Loucy (cell line): ENCODE data around the gene RXRA.

Experiments
- H2AFZ ChIP-seq: fragments of 200-600 bp; sonication (generic); 2 replicates; pipeline ENCODE4 v1.6.0; 2016; ENCODE audit warnings: antibody characterized with exemption, mild to moderate bottlenecking, low read length, moderate library complexity
- H3F3A ChIP-seq: fragments of 200-600 bp; 2 replicates; pipeline ENCODE4 v1.6.0; 2016; ENCODE audit warnings: antibody characterized with exemption, low read depth, mild to moderate bottlenecking
- H3K27me3 ChIP-seq: fragments of 200-600 bp; sonication (generic); 2 replicates; pipeline ENCODE4 v1.6.1; 2014; ENCODE audit warnings: low read length, mild to moderate bottlenecking; ENCODE audit not compliant: insufficient read depth, poor library complexity, severe bottlenecking
- H3K36me3 ChIP-seq: fragments of 200-600 bp; sonication (generic); 2 replicates; pipeline ENCODE4 v1.6.1; 2016; ENCODE audit warnings: low read length; ENCODE audit not compliant: insufficient read depth
- H3K4me1 ChIP-seq: fragments of 200-600 bp; sonication (generic); 2 replicates; pipeline ENCODE4 v1.5.1; 2014; ENCODE audit warnings: low read length, mild to moderate bottlenecking; ENCODE audit not compliant: insufficient read depth, poor library complexity, severe bottlenecking
- H3K4me2 ChIP-seq: fragments of 200-600 bp; sonication (generic); 2 replicates; pipeline ENCODE4 v1.6.0; 2014; ENCODE audit warnings: antibody characterized with exemption, low read length, low read depth, mild to moderate bottlenecking; ENCODE audit not compliant: poor library complexity, severe bottlenecking
- H3K4me3 ChIP-seq: fragments of 200-600 bp; sonication (generic); 2 replicates; pipeline ENCODE4 v1.5.1; 2014; ENCODE audit warnings: low read length, mild to moderate bottlenecking, mixed read lengths; ENCODE audit not compliant: poor library complexity, severe bottlenecking
- H3K79me2 ChIP-seq: fragments of 200-600 bp; sonication (generic); 2 replicates; pipeline ENCODE4 v1.6.1; 2014; ENCODE audit warnings: low read length; ENCODE audit not compliant: insufficient read depth
- H3K9ac ChIP-seq: fragments of 200-600 bp; sonication (generic); 2 replicates; pipeline ENCODE4 v1.6.0; 2014; ENCODE audit warnings: mild to moderate bottlenecking, low read depth, low read length, moderate library complexity; ENCODE audit not compliant: poor library complexity, severe bottlenecking
- H3K9me2 ChIP-seq: fragments of 200-600 bp; sonication (generic); replicated peaks from 2 replicates; pipeline ENCODE4 v1.6.1; 2016; ENCODE audit warnings: low read depth, low read length, mixed read lengths
- H3K9me3 ChIP-seq: fragments of 200-600 bp; sonication (generic); 2 replicates; pipeline ENCODE4 v1.6.1; 2014; ENCODE audit warnings: mild to moderate bottlenecking, antibody characterized with exemption, low read length, low read depth; ENCODE audit not compliant: insufficient read depth
- H4K20me1 ChIP-seq: fragments of 200-600 bp; sonication (generic); 2 replicates; pipeline ENCODE4 v1.6.0; 2014; ENCODE audit warnings: antibody characterized with exemption, low read length, mild to moderate bottlenecking; ENCODE audit not compliant: insufficient read depth, poor library complexity, severe bottlenecking
- EZH2phosphoT487 ChIP-seq: fragments of 200-600 bp; IDR thresholded peaks from 2 replicates; pipeline ENCODE4 v1.6.1; 2018; ENCODE audit warnings: antibody characterized with exemption, mild to moderate bottlenecking, moderate library complexity, borderline replicate concordance
- TF ChIP-seq, protein P1 (sequence below): fragments of 200-600 bp; sonication (generic); conservative IDR thresholded peaks from 2 replicates; pipeline ENCODE4 v1.5.1; 2014; ENCODE audit warnings: mild to moderate bottlenecking, antibody characterized with exemption, low read length

The RXRA gene

DNA sequence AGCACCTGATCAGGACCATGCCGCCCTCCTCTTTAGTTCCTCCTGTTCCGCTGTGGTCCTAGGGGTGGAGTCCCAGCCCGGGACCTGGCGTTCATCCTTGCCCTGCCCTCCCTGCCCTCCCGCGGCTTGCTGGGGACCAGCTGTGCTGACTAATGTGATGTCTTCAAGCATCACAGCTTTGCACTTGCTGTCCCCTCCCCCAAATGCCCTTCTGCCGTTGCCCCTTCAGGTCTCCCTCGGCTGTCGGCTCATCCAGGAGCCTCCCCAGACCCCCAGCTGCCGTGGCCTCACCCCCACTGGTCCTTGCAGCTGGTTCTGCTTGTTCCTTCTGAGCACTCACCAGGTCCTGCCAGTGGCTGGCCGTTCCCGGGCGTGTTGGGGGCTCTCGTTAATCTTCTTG, 19.9 kb downstream of the RXRA start:
- TF ChIP-seq EZH2phosphoT487: no peak
- TF ChIP-seq, protein P1, sequence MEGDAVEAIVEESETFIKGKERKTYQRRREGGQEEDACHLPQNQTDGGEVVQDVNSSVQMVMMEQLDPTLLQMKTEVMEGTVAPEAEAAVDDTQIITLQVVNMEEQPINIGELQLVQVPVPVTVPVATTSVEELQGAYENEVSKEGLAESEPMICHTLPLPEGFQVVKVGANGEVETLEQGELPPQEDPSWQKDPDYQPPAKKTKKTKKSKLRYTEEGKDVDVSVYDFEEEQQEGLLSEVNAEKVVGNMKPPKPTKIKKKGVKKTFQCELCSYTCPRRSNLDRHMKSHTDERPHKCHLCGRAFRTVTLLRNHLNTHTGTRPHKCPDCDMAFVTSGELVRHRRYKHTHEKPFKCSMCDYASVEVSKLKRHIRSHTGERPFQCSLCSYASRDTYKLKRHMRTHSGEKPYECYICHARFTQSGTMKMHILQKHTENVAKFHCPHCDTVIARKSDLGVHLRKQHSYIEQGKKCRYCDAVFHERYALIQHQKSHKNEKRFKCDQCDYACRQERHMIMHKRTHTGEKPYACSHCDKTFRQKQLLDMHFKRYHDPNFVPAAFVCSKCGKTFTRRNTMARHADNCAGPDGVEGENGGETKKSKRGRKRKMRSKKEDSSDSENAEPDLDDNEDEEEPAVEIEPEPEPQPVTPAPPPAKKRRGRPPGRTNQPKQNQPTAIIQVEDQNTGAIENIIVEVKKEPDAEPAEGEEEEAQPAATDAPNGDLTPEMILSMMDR: no peak
- Histone ChIP-seq H3K27me3 (no peaks in the 10 kb centered on the region), H3K4me3 (no peak overlapping the region), H3K36me3 (no peaks in the 10 kb centered on the region), H3K4me1 (no peaks in the 10 kb centered on the region), H3K79me2 (peaks cover 71% of the 10 kb centered on the region; the same call in 1 of the 2 replicates), H3K9me3 (no peaks in the 10 kb centered on the region), H4K20me1 (no peaks in the 10 kb centered on the region), H2AFZ (no peak overlapping the region), H3K9me2 (no peaks in the 10 kb centered on the region), H3K4me2 (no peak overlapping the region), H3K9ac (no peak overlapping the region), H3F3A (no peaks in the 10 kb centered on the region)

DNA sequence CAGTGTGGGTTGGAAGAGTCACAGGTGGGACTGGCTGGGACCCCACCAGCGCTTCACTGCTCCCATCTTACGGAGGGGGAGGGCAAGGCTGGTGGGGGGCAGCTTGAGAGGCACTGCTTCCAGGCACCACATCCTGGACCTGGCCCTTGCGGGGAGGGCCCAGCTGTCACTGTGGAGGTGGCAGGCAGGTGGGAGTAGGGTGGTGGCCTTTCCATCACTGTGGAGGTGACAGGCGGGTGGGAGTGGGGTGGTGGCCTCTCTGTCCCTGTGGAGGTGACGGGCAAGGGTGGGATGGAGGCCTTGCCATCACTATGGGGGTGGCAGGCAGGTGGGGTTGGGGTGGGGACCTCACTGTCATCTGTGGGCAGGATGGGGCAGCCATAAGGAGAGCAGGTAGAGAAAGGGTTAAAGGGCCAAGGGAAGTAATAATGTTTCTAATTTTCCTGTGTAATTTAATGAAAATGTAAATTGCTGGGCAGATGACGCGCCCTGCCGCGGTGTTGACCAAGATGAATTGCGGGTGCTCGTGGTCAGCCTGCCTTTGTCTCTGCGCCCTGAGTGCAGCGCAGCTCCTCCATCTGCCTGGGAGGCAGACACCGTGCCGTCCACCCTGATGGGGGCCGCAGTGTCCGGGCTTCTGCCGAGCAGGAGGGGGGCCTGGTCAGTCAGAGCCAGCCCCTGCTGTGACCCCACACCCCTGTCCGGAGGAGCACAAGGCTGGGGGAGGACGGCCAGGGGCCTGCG, 20.8 kb downstream of the RXRA start:
- H3K36me3 ChIP-seq: no peaks in the 10 kb centered on the region
- TF ChIP-seq, protein P1: no peak
- no peak for TF ChIP-seq EZH2phosphoT487
- no peaks in the 10 kb centered on the region for H3F3A ChIP-seq
- no peaks in the 10 kb centered on the region for H3K4me1 ChIP-seq
- no peaks in the 10 kb centered on the region for H3K9me2 ChIP-seq
- no peaks in the 10 kb centered on the region for H3K9me3 ChIP-seq
- peaks cover 69% of the 10 kb centered on the region; the same call in 1 of the 2 replicates for H3K79me2 ChIP-seq
- no peak overlapping the region for H3K4me2 ChIP-seq
- no peaks in the 10 kb centered on the region for H3K27me3 ChIP-seq
- no peak overlapping the region for H3K9ac ChIP-seq
- H3K4me3 ChIP-seq: no peak overlapping the region
- H4K20me1 ChIP-seq: no peaks in the 10 kb centered on the region
- no peak overlapping the region for H2AFZ ChIP-seq

DNA sequence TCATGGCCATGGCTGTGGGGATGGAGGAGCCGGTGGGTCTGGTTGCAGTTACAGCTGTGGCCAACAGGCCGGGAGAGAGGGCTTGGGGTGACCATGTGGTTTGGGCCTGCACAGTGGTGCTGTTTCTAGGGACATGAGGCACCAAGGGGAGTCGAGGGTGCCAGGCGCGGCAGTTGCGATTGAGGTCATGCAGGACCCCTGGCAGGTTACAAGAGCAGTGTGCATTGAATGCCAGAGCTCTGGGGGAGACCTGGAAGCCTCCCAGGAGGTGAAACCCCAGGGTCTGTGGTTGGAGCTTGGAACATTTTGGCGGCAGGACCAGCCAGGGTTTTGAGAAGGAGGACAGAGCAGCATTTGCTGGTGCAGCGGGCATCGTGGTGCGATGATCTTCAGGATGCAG, 21.7 kb downstream of the RXRA start:
- H3K36me3 ChIP-seq: no peaks in the 10 kb centered on the region
- H3K27me3 ChIP-seq: no peaks in the 10 kb centered on the region
- H3K4me3 ChIP-seq: no peak overlapping the region
- TF ChIP-seq EZH2phosphoT487: no peak
- TF ChIP-seq, protein P1: no peak
- no peak overlapping the region for H2AFZ ChIP-seq
- no peaks in the 10 kb centered on the region for H3K4me1 ChIP-seq
- no peaks in the 10 kb centered on the region for H4K20me1 ChIP-seq
- H3K9me2 ChIP-seq: no peaks in the 10 kb centered on the region
- peaks cover 70% of the 10 kb centered on the region; the same call in 1 of the 2 replicates for H3K79me2 ChIP-seq
- H3K9me3 ChIP-seq: no peaks in the 10 kb centered on the region
- no peaks in the 10 kb centered on the region for H3F3A ChIP-seq
- no peak overlapping the region for H3K9ac ChIP-seq
- H3K4me2 ChIP-seq: no peak overlapping the region
